ENCODE results near the gene METTL15. TPM values are rescaled to one million over a fixed set of nuclear protein-coding genes. Genes with fewer than 3 reads are reported as not detected.

The METTL15 gene
- polyA plus RNA-seq, 2 of the 4 experiments (the other 2 are of a cell fraction): 9.5 to 23.5 TPM

DNA sequence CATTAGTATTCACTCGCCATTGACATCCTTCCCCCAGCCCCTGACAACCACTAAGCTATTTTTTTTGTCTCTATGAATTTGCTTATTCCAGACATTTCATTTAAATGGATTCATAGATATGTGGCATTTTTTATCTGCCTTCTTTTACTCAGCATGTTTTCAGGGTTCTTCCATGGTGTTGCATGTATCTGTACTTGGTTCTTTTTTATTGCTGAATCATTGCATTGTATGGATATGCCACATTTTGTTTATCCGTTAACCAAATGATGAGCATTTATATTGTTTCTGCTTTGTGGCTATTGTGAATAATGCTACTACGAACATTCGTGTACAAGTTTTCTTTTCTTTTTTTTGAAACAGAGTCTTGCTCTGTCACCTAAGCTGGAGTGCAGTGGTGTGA lies 5.9 kb downstream of the METTL15 start:
- 90% methylated on average over 4 of the region's 4 CpGs for WGBS (ENCODE audit: missing lambda C conversion rate)
- POLR2A ChIA-PET: no interaction called here
- DNase-seq (ENCODE audit: low read depth in 1 of 2, low spot score in 1 of 2) (no peak), ATAC-seq (no peak), FAIRE-seq (no peak)
- Histone ChIP-seq H3K27ac (no peak overlapping the region), H3K4me2 (no peak overlapping the region), H3K9me3 (no peaks in the 10 kb centered on the region), H3K4me1 (peaks cover 31% of the 10 kb centered on the region), H3K4me3 (no peak overlapping the region)
- CTCF ChIA-PET: no interaction called here
- TF ChIP-seq MAFK (IDR thresholded peaks at IDR 0.05; ENCODE audit: partially characterized antibody): peak; percentile 60
- TF ChIP-seq RCOR1 (IDR thresholded peaks at IDR 0.05; ENCODE audit: low read depth, low read length): no peak

- ChIA-PET CTCF (no interaction called here), POLR2A (no interaction called here)
- FAIRE-seq: no peak
Measured at GRCh38 chr11:28114731-28115130, 6.5 kb downstream of the METTL15 start.

GRCh38 chr11:28117712-28118111 lies 9.5 kb downstream of the METTL15 start:
- Histone ChIP-seq H3K27ac (peak overlapping the region in 1 of 2 experiments; percentile 47; a peak in 2 of 6 replicates), H3K4me2 (no peak overlapping the region), H3K4me3 (no peak overlapping the region), H3K4me1 (peaks cover 10% of the 10 kb centered on the region), H3K9me3 (no peaks in the 10 kb centered on the region)
- WGBS (ENCODE audit: missing lambda C conversion rate): 95% methylated on average over 4 of the region's 4 CpGs
- CTCF ChIA-PET: interaction anchor here (1.2 kb wide), 1 partner anchor 416 kb away, joined by 7 read pairs; the partner anchor contains the start of gene BDNF
- FAIRE-seq (no peak), ATAC-seq (no peak), DNase-seq (ENCODE audit: low read depth in 1 of 2, low spot score in 1 of 2) (no peak)
- POLR2A ChIA-PET: no interaction called here
- TF ChIP-seq, protein P1, sequence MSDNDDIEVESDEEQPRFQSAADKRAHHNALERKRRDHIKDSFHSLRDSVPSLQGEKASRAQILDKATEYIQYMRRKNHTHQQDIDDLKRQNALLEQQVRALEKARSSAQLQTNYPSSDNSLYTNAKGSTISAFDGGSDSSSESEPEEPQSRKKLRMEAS (IDR thresholded peaks at IDR 0.05): no peak
- TF ChIP-seq FOSL2 (IDR thresholded peaks at IDR 0.05): no peak
- TF ChIP-seq FOSL2 (CRISPR knock-in tag; IDR thresholded peaks at IDR 0.05): peak; percentile 69
- TF ChIP-seq TFCP2L1 (CRISPR knock-in tag; IDR thresholded peaks at IDR 0.05): no peak
- TF ChIP-seq NR3C1 (IDR thresholded peaks at IDR 0.05): no peak
- TF ChIP-seq EHMT2 (IDR thresholded peaks at IDR 0.05; ENCODE audit: low read depth): no peak
- no peak for TF ChIP-seq MAFK (IDR thresholded peaks at IDR 0.05; ENCODE audit: partially characterized antibody)
- TF ChIP-seq ZC3H11A (IDR thresholded peaks at IDR 0.05): no peak

More at GRCh38 chr11:28114731-28115130, 6.5 kb downstream of the METTL15 start:
- WGBS (ENCODE audit: missing lambda C conversion rate): 92% methylated on average over 1 of the region's 1 CpG
- TF ChIP-seq RNF2 (IDR thresholded peaks at IDR 0.05; ENCODE audit: borderline replicate concordance, low read depth) (no peak), POLR2AphosphoS2 (conservative IDR thresholded peaks at IDR 0.05; ENCODE audit: low read length) (no peak), JUNB (IDR thresholded peaks at IDR 0.05) (no peak), RFX5 (IDR thresholded peaks at IDR 0.05) (no peak), JUN (IDR thresholded peaks at IDR 0.05) (no peak), FOSL2 (IDR thresholded peaks at IDR 0.05) (no peak), FOSL2 (CRISPR knock-in tag; IDR thresholded peaks at IDR 0.05) (no peak), E2F6 (IDR thresholded peaks at IDR 0.05; ENCODE audit: borderline replicate concordance, low read depth) (no peak), USF2 (IDR thresholded peaks at IDR 0.05) (no peak), MAZ (IDR thresholded peaks at IDR 0.05; ENCODE audit: borderline replicate concordance, low read depth, low read length) (no peak), EHF (CRISPR knock-in tag; IDR thresholded peaks at IDR 0.05) (no peak)
- TF ChIP-seq, protein P2, sequence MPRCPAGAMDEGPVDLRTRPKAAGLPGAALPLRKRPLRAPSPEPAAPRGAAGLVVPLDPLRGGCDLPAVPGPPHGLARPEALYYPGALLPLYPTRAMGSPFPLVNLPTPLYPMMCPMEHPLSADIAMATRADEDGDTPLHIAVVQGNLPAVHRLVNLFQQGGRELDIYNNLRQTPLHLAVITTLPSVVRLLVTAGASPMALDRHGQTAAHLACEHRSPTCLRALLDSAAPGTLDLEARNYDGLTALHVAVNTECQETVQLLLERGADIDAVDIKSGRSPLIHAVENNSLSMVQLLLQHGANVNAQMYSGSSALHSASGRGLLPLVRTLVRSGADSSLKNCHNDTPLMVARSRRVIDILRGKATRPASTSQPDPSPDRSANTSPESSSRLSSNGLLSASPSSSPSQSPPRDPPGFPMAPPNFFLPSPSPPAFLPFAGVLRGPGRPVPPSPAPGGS (IDR thresholded peaks at IDR 0.05): no peak
- no peak for DNase-seq (ENCODE audit: low read depth in 1 of 2, low spot score in 1 of 2)
- H3K4me1 ChIP-seq: peaks cover 25% of the 10 kb centered on the region
- H3K4me3 ChIP-seq: no peak overlapping the region
- no peak overlapping the region for H3K27ac ChIP-seq
- no peak for ATAC-seq
- H3K4me2 ChIP-seq: no peak overlapping the region
- no peaks in the 10 kb centered on the region for H3K9me3 ChIP-seq
